ENCODE measurements around the gene SEMA6A.

SEMA6A gene, protein sequence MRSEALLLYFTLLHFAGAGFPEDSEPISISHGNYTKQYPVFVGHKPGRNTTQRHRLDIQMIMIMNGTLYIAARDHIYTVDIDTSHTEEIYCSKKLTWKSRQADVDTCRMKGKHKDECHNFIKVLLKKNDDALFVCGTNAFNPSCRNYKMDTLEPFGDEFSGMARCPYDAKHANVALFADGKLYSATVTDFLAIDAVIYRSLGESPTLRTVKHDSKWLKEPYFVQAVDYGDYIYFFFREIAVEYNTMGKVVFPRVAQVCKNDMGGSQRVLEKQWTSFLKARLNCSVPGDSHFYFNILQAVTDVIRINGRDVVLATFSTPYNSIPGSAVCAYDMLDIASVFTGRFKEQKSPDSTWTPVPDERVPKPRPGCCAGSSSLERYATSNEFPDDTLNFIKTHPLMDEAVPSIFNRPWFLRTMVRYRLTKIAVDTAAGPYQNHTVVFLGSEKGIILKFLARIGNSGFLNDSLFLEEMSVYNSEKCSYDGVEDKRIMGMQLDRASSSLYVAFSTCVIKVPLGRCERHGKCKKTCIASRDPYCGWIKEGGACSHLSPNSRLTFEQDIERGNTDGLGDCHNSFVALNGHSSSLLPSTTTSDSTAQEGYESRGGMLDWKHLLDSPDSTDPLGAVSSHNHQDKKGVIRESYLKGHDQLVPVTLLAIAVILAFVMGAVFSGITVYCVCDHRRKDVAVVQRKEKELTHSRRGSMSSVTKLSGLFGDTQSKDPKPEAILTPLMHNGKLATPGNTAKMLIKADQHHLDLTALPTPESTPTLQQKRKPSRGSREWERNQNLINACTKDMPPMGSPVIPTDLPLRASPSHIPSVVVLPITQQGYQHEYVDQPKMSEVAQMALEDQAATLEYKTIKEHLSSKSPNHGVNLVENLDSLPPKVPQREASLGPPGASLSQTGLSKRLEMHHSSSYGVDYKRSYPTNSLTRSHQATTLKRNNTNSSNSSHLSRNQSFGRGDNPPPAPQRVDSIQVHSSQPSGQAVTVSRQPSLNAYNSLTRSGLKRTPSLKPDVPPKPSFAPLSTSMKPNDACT

DNA sequence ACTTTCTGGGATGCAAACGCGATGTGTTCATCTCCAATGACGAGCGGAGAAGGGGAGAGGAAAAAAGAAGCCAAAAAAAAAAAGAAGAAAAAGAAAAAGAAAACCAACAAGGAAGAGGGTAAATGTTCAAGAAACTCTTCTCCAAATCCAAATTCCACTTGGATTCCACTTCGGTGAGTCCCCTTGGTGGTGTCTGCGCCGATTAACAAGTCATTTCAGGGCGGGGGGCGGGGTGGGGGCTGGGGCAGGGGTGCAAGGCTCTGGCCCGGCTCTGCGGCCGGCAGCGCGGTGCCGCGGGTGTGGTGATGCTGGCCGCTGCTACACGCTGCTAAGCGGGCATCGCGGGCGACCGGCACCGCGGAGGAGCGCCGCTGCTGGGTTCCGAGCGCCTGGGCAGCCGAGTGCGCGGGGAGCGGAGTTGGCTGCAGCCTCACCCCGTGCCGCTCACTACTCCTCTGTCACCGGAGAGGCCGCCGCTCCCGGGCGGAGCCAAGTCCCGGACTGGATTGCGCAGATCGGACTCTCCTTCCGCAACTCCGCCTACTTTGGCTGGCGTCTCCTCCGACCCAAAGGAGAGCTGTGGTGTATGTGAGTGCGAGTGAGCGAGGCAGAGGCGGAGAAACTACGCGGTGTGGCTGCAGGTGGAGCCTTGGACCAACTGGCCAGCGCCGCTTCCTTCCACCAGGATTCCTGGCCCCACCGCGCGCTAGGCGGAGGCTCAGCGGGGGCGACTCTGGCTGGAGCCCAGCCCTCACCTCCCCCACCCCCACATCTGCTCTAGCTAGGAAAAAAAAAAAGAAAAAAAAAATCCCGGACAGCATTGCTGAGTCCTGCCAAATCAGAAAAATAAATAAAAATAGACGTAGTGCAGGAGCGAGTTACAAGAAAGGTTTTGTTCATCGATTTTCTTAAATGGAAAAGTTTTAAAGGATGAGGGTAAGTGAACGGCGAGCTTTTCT, at the start of gene SEMA6A:
TSS of gene SEMA6A (minus strand) at position 457 of the 959 bp plus-strand sequence. CDS start 69,879 bp downstream, outside the sequence.
- DNase-seq (ENCODE audit: low read depth) = no peak

DNA sequence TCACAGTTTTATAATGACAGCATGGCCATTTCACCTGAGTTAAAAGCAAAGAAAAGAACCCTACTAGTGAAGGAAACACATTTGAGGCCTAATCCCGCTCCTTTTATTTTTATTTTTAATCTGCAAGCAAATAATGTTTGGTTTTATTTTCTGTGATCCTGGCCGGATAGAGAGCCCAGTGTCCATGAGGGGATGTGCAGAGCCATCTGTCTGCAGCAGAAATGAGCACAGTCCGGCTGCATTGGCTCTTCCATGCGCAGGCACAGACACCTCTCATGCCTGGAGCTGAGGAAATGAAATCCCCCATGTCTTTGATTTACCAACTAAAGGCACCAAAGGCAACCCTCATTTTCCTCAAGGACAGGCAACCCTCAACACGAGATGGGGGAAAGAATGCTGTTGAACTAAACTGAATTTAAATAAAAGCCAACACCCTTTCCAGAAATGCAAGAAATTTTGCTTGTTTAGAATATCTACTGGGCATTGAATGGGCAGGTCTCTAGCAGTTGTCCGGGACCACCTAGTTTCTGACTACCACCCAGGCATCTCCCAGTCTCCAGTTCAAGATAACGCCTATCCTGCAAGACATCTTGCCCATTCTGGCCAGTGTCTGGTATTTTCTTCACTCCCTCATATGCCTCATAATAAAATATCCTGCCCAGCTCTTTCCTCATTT, 47.9 kb upstream of the SEMA6A start:
- DNase-seq (ENCODE audit: low read depth) = no peak

DNA sequence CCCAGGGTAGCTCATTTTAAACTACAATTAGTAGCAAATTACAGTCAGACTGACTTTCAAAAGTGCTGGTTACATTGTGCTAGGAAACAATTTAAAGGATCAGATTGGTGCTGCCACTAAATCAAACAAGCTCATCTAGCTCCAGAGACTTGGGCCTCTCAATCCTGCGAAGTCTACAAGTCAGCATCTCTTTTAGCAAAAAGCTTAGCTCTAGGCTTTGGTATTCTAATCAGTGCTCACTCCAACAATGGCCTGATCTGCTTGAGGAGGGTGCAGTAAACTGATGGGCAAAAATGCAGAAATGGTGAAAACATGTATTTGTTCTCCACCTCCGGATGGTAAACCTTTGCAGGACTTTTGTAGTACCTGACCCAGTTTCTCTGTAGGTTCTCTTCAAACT, 47.0 kb upstream of the SEMA6A start:
- no peak for DNase-seq (ENCODE audit: low read depth)

DNA sequence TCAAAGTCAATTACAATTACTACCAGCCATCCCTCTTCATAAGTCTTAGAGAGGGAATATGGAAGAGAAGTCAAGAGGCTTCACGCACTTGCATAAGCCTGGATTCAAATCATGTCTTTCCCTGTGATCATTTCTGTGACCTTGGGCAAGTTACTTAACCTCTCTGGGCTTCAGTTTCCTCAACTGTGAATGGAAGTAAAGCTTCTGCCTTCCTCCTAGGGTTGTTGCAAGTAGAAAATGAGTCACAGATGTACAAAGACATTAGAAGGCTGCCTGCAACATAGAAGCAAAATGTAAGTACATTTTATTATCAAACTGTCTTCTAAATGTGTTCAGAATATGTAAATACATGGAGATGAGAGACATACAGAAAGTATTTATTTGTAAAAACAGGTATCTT, 42.3 kb upstream of the SEMA6A start:
- DNase-seq (ENCODE audit: low read depth) = no peak

DNA sequence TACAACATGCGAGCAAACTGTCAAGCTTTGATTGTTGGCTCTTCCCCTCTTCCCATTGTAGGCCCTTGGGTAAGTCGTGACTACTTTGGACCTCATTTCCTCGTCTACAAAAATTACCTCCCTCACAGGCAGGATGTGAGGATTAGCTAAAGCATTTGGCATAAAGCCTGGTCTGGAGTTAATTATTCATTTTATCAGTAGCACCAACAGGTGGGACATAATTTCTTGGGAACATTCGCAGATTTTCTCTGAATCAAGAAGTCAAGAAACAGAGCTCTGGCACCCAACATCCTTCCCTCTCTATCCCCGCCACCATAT, 39.9 kb upstream of the SEMA6A start:
- DNase-seq (ENCODE audit: low read depth) = no peak

DNA sequence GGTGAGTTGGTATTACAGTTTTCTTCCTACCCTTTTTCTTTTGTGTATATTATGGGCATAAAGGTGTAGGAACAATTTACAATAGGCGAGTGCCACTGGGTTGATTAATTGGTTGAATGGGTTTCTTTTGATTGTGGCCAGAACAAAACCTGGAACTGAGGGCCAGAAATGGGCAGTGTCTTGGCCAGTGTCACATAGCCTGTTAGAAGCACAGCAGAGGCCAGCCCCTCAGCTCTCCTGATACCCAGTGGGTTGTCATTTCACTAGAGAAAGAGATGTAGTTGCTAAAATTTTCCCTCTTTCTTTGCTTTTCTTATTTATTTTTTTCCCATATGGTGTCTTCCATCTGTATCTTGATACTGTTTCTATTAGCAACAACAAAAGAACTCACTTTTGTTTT, 38.8 kb upstream of the SEMA6A start:
- DNase-seq (ENCODE audit: low read depth) = no peak

DNA sequence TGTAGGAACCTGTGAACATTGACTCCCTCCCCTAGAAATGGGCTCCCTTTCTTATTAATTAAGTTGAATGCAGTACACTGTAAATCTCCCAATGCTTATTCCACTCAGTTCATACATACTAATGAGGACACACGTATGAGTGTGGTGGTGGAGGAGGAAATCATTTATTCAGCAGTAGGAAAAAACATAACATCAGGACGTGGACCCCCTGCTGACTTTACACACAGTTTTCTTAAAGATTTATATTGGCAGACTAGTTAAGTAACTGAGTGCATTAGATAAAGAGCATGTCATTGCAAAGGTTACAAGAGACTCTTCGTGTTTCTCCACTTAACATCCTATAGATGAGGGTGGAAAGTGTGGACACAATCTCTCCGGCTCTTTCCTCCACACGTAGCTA, 37.8 kb upstream of the SEMA6A start:
- DNase-seq (ENCODE audit: low read depth) = no peak

DNA sequence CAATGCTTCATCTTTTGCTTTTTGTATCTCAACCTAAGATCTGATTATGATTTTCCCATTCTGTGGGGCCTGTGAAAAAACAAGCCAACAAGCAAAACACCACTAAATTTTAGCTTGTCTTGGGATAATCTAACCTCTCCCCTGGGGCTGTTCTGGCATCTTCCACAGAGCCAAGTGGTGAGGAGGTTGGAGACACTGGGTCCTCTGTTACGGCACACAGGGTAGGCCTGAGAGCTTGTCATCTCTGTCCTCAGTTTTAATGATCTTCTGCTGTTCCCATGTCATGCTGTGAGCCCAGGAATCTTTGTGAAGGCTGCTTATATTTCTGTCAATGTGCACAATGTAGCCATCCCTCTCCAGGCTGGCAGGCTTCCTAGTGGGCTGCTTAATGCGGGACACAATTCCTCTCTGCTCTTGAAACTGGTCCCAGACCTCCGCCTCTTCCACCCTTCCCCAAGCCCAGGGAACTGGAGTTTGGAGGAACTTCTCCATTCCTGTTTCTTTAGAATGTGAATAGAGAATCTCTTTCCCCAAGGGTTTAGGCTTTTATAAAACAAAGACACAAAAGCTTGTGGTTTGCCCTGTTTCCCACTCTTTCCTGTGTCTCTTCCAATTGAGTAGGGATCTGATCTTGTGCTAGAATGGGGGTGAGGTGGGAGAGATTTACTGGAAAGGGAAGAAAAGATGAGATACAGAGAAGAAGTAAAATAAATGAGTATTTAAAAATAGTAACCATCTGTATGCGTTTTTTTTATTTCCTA, 30.9 kb upstream of the SEMA6A start:
- no peak for DNase-seq (ENCODE audit: low read depth)

DNA sequence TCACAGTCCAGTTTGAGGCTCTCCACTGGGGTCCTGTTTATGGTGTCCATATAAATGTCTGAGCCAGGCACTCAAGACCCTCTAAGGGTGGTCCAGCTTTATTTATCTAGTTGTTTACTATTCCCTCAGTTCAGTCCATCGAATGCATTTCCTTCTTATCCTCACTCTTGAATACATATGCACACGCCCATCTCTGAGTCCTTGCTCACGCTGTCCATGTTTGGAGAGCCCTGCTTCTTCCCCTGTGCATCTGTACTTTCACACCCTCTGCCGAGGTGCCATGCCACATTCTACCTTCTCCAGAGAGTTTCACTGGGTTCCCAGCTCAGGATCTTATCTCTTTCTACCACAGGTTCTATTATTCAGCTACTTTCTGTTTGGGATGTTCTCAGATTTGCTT, 30.2 kb upstream of the SEMA6A start:
- DNase-seq (ENCODE audit: low read depth) = no peak

DNA sequence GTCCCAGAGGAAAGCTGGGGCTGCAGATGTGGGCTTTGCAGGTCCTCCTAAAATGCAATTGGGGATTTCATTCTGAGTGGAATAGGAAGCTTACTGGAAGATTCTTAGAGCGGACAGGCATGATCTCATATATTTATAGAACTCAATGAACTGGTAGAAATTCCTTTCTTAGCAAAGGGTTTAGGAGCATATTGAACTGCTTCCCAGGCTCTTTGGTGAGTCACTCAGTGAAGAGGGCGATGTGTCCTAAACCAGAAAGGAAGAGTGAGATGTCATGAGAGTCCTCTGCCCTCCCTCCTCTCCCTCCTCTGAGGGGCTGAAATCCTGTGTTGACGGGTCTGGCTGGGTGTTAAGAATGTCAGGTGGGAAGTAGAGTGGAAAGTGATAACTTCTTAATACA, 26.3 kb upstream of the SEMA6A start:
- no peak for DNase-seq (ENCODE audit: low read depth)

DNA sequence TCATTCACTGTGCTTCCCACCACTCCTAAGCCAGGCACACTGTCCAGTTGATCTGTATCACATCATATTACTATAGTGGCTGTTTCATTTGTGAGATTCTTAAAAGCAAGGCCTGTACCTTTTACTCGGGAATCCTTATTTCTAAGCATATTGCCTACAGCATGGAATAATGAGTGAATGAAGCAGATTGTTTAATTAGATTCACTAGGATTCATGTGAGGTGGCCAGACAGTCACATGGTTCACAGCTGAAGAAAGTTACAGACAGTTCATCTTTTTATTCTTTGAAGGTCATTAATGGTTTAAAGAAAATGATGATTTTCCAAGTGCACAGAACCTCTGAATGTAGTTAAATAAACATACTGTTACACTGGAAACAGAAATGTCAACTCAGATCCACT, 24.3 kb upstream of the SEMA6A start:
- DNase-seq (ENCODE audit: low read depth) = no peak

DNA sequence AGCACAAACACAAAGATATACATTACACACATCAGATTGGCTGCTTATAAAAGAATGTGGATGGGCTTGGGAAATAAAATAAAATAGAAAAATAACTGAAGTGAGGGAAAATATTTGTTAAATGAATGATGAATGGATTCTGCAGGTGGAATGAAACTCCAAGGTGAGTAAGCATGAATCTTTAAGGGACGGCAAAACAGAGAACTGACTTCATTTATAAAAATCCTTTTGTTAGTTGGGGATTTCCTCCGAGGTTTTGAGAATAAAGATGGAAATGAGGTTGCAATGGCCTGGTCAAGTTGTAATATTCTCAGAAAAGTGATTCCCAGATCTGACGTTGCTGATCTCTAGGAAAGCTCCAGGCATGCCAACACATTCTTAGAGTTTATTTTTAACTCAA, 20.9 kb upstream of the SEMA6A start:
- DNase-seq (ENCODE audit: low read depth) = no peak

DNA sequence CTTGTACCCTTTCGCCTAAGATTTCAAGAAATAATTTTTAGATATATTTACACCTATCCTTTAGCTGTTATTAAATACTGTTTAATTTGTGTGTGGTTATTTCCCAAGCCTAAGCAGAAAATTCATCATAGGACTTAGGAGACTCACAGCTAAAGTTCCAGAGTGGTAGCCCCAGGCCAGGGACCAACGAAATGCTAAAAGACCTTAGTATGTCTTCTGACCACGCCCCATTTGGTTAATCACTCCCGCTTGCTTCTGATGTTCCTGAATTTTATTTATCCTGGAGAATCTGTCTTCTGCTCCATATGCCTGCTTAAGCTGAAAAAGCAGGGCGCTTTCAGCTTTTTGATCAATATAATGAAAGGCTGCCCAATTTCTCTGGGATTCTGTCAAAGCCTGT, 18.7 kb upstream of the SEMA6A start:
- no peak for DNase-seq (ENCODE audit: low read depth)

DNA sequence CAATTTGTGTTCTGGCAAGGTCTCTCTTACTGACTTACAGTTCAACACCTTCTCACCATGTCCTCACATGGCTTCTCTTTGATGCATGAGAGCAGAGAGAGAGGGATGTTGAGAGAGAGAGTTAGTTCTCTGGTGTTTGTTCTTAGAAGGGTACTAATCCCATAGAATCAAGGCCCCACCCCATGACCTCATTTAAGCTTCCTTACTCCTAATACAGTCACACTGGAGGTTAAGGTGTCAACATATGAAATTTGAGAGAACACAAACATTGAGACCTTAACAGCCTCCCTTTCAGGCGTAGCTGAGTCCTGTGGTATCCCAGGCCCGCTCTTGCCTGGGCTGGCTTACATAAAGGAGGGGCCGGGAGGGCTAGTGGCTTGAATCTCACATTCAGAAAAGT, 10.6 kb upstream of the SEMA6A start:
- no peak for DNase-seq (ENCODE audit: low read depth)

DNA sequence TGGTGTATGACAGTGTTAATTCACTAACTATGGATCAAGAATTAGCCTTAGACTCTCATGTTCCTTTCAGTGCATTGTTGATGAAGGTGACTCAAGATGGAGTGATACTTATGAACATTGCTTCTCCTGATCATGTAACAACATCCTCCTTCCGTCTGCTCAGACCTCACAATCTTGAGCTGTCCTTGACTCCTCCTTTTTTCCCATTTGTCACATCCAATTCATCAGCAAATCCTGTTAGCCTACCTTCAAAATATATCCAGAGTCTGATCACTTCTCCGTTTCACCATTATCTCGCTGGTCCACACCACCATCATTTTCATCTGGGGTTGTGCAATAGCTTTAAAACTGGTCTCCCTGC, 9.2 kb upstream of the SEMA6A start:
- DNase-seq (ENCODE audit: low read depth) = no peak

DNA sequence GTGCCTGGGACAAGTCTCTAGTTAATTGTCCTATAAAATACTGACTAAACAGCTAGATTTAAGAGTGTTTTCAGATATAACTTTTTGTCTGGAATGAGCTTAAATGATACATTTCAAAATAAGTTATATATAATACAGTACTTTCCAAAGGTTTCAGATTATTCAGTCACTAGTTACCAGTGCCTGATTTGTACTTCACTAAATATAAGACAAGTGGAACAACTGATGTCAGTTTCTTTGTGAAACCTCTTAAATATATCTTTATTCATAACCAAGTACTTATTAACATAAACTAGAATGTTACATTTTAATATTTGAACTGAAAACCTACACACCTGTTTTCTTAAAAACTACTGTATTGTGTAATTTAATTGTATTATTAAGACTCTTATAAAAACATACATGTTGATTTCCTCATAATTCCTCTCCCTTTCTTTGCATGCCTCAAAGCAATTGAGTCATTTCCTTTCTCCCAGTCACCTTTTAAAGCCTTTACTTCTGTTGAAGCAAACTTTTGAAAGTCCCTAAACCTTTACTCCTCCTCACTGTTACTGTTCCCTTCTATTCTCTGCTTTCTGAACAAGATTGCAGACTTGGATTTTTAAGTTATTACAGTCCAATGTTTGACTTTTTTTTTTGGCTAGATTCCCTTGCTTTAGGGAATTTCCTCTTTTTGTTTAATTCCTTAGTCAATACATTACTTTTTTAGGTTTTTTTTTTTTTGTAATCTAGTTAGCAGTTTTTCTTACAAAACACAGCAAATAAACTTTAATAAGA, 8.7 kb upstream of the SEMA6A start:
- no peak for DNase-seq (ENCODE audit: low read depth)

DNA sequence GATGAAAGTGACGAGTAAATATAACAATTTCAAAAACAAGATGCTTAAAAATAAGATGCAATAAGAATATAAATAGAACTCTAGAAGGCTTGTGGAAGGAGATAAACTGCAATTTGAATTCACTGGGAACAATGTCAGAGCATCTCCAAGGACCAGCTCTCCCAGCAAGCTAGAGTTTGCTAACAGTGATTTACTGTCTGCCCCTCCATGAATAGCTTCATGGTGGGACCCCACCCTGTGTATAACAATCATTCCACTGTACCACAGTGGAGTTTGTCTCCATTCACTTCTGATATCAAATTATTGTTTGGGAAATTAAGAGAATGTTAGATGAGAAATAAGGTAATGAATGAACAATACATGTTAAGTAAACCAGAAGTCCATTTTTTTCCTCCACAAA, 7.3 kb upstream of the SEMA6A start:
- DNase-seq (ENCODE audit: low read depth) = no peak

DNA sequence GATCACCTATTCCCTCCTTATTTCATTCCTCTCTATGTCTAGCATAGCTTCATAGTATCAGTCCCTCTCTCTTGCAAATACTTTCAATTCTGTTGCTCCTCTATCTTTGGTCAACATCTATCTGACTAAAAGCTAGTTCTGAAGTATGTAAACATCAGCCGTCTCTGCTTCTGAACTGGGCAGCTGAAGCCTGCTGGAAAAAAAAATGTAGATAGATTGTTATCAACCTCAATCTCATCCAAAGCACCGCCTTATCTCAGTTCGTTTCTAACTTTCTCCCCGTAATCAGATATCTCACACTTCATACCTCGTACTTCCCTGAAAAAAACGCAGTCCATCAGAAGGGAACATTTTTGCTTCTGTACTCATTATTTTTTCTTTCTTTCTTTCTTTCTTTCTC, 4.5 kb upstream of the SEMA6A start:
- no peak for DNase-seq (ENCODE audit: low read depth)

DNA sequence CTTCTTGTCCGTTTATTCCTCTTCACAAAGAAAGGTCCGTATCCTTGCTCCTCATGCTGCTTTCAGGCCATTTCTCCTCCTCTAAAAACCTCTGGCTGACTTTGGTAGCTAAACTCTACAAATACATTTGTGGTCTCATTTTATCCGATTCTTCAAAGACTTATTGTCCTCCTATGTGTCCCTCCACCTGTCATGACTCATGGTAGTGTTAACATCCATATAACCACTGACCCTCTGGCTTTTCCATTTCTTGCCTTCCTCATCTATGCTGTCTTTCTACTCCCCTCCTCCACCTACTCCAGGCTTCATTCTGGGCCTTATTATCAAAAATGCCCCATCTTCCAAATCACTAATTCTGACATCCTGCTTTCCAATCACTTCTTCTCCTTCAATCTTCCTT, 4.1 kb upstream of the SEMA6A start:
- DNase-seq (ENCODE audit: low read depth) = no peak
